GM12878 (cell line): ENCODE results near the gene FABP2. TPM values are rescaled to one million over a fixed set of nuclear protein-coding genes. Genes with fewer than 3 reads are reported as not detected.

Experiments
- ATAC-seq: fragments of 200-7000 bp; cut with Tn5 transposase; 3 replicates; pipeline ENCODE4 v1.9.1; 2020; ENCODE audit warnings: mild to moderate bottlenecking, moderate library complexity
- BruUV-seq: library from RNA; stranded (reverse); fragments of 400-500 nt; replicated peaks from 2 replicates; lab custom pipeline; 2021; lab: Mats Ljungman, UMichigan
- CTCF ChIA-PET: fragments of 300-600 bp; sonication (Branson Sonifier 250); formaldehyde crosslinking; extraction: SDS; loops from one replicate; lab custom pipeline; 2021; ENCODE audit warnings: inconsistent platforms; lab: Yijun Ruan, JAX
- POLR2A ChIA-PET: fragments of 350-600 bp; formaldehyde crosslinking; extraction: SDS; loops from one replicate; lab custom pipeline; 2021; ENCODE audit warnings: inconsistent platforms; lab: Charles Lee
- RAD21 ChIA-PET: fragments of 300-600 bp; sonication (Branson Sonifier 250); formaldehyde crosslinking; loops from one replicate; lab custom pipeline; 2023; ENCODE audit warnings: antibody characterized with exemption; ENCODE audit not compliant: unreplicated experiment; lab: Charles Lee
- SMC1A ChIA-PET: fragments of 300-600 bp; sonication (Branson Sonifier 250); formaldehyde crosslinking; loops from one replicate; lab custom pipeline; 2023; ENCODE audit not compliant: unreplicated experiment, uncharacterized antibody; lab: Charles Lee
- DNase-seq: peaks from one replicate; pipeline ENCODE4 v3.0.0-alpha.2; 2011; ENCODE audit warnings: low read depth, low spot score
- FAIRE-seq: peaks from 3 replicates; lab custom pipeline; 2011; peaks lifted over from hg19 to GRCh38; lab: Jason Lieb, UNC
- H2AFZ ChIP-seq: 2 replicates; pipeline ENCODE4 v1.6.0; 2011; ENCODE audit warnings: low read depth, low read length, control low read depth; ENCODE audit not compliant: control insufficient read depth
- H3K27ac ChIP-seq: 2 replicates; pipeline ENCODE4 v1.5.1; 2011; ENCODE audit warnings: control low read depth; ENCODE audit not compliant: control insufficient read depth, insufficient read depth
- H3K27me3 ChIP-seq, 2 experiments: replicated peaks in 1 of 2; 2 replicates each; pipeline versions ENCODE4 v1.6.0 to v1.6.1; 2011; ENCODE audit warnings: low read length in 1 of 2; ENCODE audit not compliant: control insufficient read depth in 2 of 2, insufficient read depth in 2 of 2
- H3K36me3 ChIP-seq, 2 experiments: 2 replicates each; pipeline ENCODE4 v1.5.1; 2011; ENCODE audit warnings: low read length in 1 of 2; ENCODE audit not compliant: control insufficient read depth in 2 of 2, insufficient read depth in 2 of 2
- H3K4me1 ChIP-seq: 2 replicates; pipeline ENCODE4 v1.6.1; 2011; ENCODE audit warnings: mild to moderate bottlenecking, low read length, moderate library complexity, mixed read lengths; ENCODE audit not compliant: control insufficient read depth, insufficient read depth
- H3K4me2 ChIP-seq: 2 replicates; pipeline ENCODE4 v1.6.0; 2011; ENCODE audit warnings: control low read depth; ENCODE audit not compliant: control insufficient read depth, insufficient read depth
- H3K4me3 ChIP-seq: fragments of 200-600 bp; sonication (generic); 2 replicates; pipeline ENCODE4 v1.5.1; 2016
- H3K79me2 ChIP-seq: 2 replicates; pipeline ENCODE4 v1.6.0; 2011; ENCODE audit warnings: low read length; ENCODE audit not compliant: control insufficient read depth, insufficient read depth
- H3K9ac ChIP-seq: 2 replicates; pipeline ENCODE4 v1.8.0; 2011; ENCODE audit warnings: low read length, control low read depth, mixed read lengths; ENCODE audit not compliant: control insufficient read depth, insufficient read depth
- H3K9me3 ChIP-seq: replicated peaks from 3 replicates; pipeline ENCODE4 v1.5.1; 2011; ENCODE audit warnings: mild to moderate bottlenecking, low read length; ENCODE audit not compliant: control insufficient read depth, insufficient read depth
- H4K20me1 ChIP-seq: 2 replicates; pipeline ENCODE4 v1.6.0; 2011; ENCODE audit not compliant: control insufficient read depth, insufficient read depth
- CHD1 ChIP-seq: IDR thresholded peaks from 2 replicates; pipeline ENCODE4 v1.6.1; 2012; ENCODE audit warnings: low read depth, low read length, improper control_type of control experiment
- DPF2 ChIP-seq: fragments of 450-650 bp; IDR thresholded peaks from 2 replicates; pipeline ENCODE4 v1.6.1; 2017; ENCODE audit warnings: mild to moderate bottlenecking
- HDAC2 ChIP-seq: fragments of 200-600 bp; sonication (generic); IDR thresholded peaks from 2 replicates; pipeline ENCODE4 v1.6.1; 2017
- HDAC6 ChIP-seq: fragments of 200-600 bp; sonication (generic); IDR thresholded peaks from one replicate; pipeline ENCODE4 v1.8.0; 2017; ENCODE audit warnings: antibody characterized with exemption; ENCODE audit not compliant: unreplicated experiment
- HDGF ChIP-seq: fragments of 450-650 bp; IDR thresholded peaks from 2 replicates; pipeline ENCODE4 v1.6.1; 2016; ENCODE audit warnings: antibody characterized with exemption
- RAD21 ChIP-seq: IDR thresholded peaks from 2 replicates; pipeline ENCODE4 v1.6.1; 2011; ENCODE audit warnings: mild to moderate bottlenecking, low read depth, low read length, moderate library complexity; ENCODE audit not compliant: insufficient read depth
- SMAD1 ChIP-seq: fragments of 450-650 bp; IDR thresholded peaks from 2 replicates; pipeline ENCODE4 v1.6.1; 2018; ENCODE audit warnings: mild to moderate bottlenecking, low read depth; ENCODE audit not compliant: partially characterized antibody
- ZNF207 ChIP-seq: fragments of 450-650 bp; IDR thresholded peaks from 2 replicates; pipeline ENCODE4 v1.6.1; 2014; ENCODE audit warnings: antibody characterized with exemption, mild to moderate bottlenecking, borderline replicate concordance
- WGBS: methylation state at CpG from one replicate; pipeline ENCODE4 v1.1.6; 2016; ENCODE audit warnings: low lambda C conversion rate; ENCODE audit not compliant: insufficient replicate concordance, insufficient coverage; ENCODE audit errors: missing lambda C conversion rate; 5-methylcytosine and 5-hydroxymethylcytosine counted together
- in situ Hi-C: fragments of 300-500 bp; cut with MboI; formaldehyde crosslinking; loops from 9 replicates; pipeline ENCODE4 v1.14.3; 2018; ENCODE audit warnings: mixed read lengths
- intact Hi-C: fragments of 100-400 bp; cut with micrococcal nuclease; formaldehyde crosslinking; loops from one replicate; pipeline ENCODE4 v1.14.2; 2022; ENCODE audit not compliant: unreplicated experiment
- polyA plus RNA-seq, 11 experiments: library from polyadenylated mRNA; depleted of rRNA in 4 of 11; unstranded in 6 of 11; stranded (reverse) in 5 of 11; fragments of >200 nt; fragmentation: Nextera tagmentation in 4 of 11; fragmentation: Illumina TruSeq in 1 of 11; extraction: Ambion mirVana in 4 of 11; extraction: Trizol in 1 of 11; gene quantifications; 1 replicate in 1 of 11; 2 replicates in 10 of 11; pipeline versions ENCODE4 v1.2.1 to v1.2.3, GENCODE V29; 2011 to 2016; ENCODE audit warnings: inconsistent platforms in 2 of 11, missing spikeins in 2 of 11, low read depth in 1 of 11
- total RNA-seq, 4 experiments: library from RNA; depleted of rRNA in 3 of 4; stranded (reverse); fragments of >200 nt in 3 of 4; fragmentation: Illumina TruSeq in 1 of 4; extraction: Trizol in 1 of 4; gene quantifications; 2 replicates each; pipeline versions ENCODE4 v1.2.1 to v1.2.3, GENCODE V29; 2013 to 2021
- TF ChIP-seq, protein P1 (sequence below): fragments of 450-650 bp; IDR thresholded peaks from 2 replicates; pipeline ENCODE4 v1.6.1; 2018; ENCODE audit warnings: borderline replicate concordance, mild to moderate bottlenecking; ENCODE audit not compliant: partially characterized antibody

The FABP2 gene
- total and polyA plus RNA-seq, 10 of the 15 experiments (the other 5 are each of a cell fraction or from before 2014, with no cell fraction given) = not detected

DNA sequence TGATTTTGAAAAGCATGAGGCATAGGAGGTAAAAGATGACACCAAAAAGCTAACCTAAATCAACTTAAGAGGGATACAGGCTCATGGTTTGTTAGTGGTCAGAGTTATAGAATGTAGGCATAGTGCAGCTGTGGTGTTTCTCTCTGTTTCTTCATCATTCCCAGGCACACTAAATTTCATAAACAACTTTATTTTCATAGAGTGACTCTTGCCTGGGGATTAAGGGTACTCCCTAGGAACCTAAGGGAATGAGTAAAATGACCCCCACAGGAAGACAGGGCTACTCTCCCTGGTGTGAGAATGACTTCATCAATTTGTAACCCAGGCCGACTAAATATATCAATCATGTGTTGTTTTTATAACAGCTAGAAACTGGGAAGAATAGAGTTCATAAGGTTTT is 11.1 kb downstream of the FABP2 start:
- in situ Hi-C loops = loop anchor here (10.0 kb wide), 1 partner anchor 314 kb away; the partner anchor contains the start of gene PDE5A

DNA sequence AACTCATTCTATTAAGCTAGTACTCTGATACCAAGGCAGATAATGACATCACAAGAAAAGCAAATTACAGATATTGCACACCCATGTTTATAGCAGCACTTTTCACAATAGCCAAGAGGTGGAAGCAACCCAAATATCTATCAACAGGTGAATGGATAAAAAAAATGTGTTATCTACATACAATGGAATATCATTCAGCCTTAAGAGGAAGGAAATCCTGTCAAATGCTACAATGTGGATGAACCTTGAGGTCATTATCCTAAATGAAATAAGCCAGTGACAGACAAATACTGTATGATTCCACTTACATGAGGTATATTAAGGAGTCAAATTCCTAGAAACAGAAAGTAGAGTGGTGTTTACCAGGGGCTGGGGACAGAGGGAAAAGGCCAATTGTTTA is 14.3 kb downstream of the FABP2 start:
- DNase-seq (no peak), ATAC-seq (no peak), FAIRE-seq (no peak)
- H3K27me3 ChIP-seq = no peaks in the 10 kb centered on the region
- in situ Hi-C loops (no loop called here), intact Hi-C loops (no loop called here)
- no peak overlapping the region for H2AFZ ChIP-seq
- BruUV-seq = no TSS peak
- H3K4me3 ChIP-seq = no peak overlapping the region
- H3K36me3 ChIP-seq = no peaks in the 10 kb centered on the region
- H3K9ac ChIP-seq = no peak overlapping the region
- ChIA-PET SMC1A (interaction anchor here (1.2 to 2.1 kb wide), 2 partner anchors 9 to 317 kb away, joined by 3 to 6 read pairs; no protein-coding TSS in a partner anchor), RAD21 (interaction anchor here (1.3 kb wide), 1 partner anchor 186 kb away, joined by 5 read pairs; no protein-coding TSS in a partner anchor), POLR2A (interaction anchor here (0.6 kb wide), 1 partner anchor 28 kb away, joined by 4 read pairs; no protein-coding TSS in a partner anchor), CTCF (no interaction called here)
- no peaks in the 10 kb centered on the region for H3K9me3 ChIP-seq
- no peaks in the 10 kb centered on the region for H4K20me1 ChIP-seq
- H3K79me2 ChIP-seq = no peaks in the 10 kb centered on the region
- no peak overlapping the region for H3K27ac ChIP-seq
- H3K4me1 ChIP-seq = no peaks in the 10 kb centered on the region
- TF ChIP-seq HDGF (no peak), HDAC6 (no peak), RAD21 (no peak), CHD1 (no peak), ZNF207 (no peak), SMAD1 (no peak)
- TF ChIP-seq, protein P1, sequence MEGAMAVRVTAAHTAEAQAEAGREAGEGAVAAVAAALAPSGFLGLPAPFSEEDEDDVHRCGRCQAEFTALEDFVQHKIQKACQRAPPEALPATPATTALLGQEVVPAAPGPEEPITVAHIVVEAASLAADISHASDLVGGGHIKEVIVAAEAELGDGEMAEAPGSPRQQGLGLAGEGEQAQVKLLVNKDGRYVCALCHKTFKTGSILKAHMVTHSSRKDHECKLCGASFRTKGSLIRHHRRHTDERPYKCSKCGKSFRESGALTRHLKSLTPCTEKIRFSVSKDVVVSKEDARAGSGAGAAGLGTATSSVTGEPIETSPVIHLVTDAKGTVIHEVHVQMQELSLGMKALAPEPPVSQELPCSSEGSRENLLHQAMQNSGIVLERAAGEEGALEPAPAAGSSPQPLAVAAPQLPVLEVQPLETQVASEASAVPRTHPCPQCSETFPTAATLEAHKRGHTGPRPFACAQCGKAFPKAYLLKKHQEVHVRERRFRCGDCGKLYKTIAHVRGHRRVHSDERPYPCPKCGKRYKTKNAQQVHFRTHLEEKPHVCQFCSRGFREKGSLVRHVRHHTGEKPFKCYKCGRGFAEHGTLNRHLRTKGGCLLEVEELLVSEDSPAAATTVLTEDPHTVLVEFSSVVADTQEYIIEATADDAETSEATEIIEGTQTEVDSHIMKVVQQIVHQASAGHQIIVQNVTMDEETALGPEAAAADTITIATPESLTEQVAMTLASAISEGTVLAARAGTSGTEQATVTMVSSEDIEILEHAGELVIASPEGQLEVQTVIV = no peak
- H3K4me2 ChIP-seq = no peak overlapping the region

More for the DNA sequence above, 11.1 kb downstream of the FABP2 start:
- no peaks in the 10 kb centered on the region for H3K36me3 ChIP-seq
- H3K27me3 ChIP-seq = no peaks in the 10 kb centered on the region; a peak in 1 of 4 replicates
- BruUV-seq = no TSS peak
- WGBS = 56% methylated on average over 1 of the region's 1 CpG
- no peak overlapping the region for H3K27ac ChIP-seq
- ChIA-PET SMC1A (interaction anchor here (1.0 to 1.6 kb wide), 3 partner anchors 12 to 182 kb away, joined by 3 to 4 read pairs (median 3); no protein-coding TSS in a partner anchor), RAD21 (no interaction called here), POLR2A (interaction anchor here (1.0 kb wide), 1 partner anchor 11 kb away, joined by 5 read pairs; a partner anchor contains a TSS), CTCF (interaction anchor here (1.1 kb wide), 1 partner anchor 313 kb away, joined by 3 read pairs; no protein-coding TSS in a partner anchor)
- TF ChIP-seq HDAC2 (no peak), DPF2 (no peak)
- H3K4me2 ChIP-seq = no peak overlapping the region
- no peaks in the 10 kb centered on the region for H4K20me1 ChIP-seq
- H2AFZ ChIP-seq = no peak overlapping the region
- H3K79me2 ChIP-seq = no peaks in the 10 kb centered on the region
- no peak overlapping the region for H3K4me3 ChIP-seq
- no peaks in the 10 kb centered on the region for H3K4me1 ChIP-seq
- FAIRE-seq = no peak
- no peak for ATAC-seq
- no peak overlapping the region for H3K9ac ChIP-seq
- intact Hi-C loops = loop anchor here (5.0 kb wide), 1 partner anchor 181 kb away; no protein-coding TSS in a partner anchor
- DNase-seq = no peak
- H3K9me3 ChIP-seq = no peaks in the 10 kb centered on the region
